HG03103 (cell line): Measurements from ENCODE around the gene NUBP2.

Experiments used
- ATAC-seq: cut with Tn5 transposase; IDR thresholded peaks from one replicate; pipeline ENCODE4 v1.9.1; 2021; ENCODE audit warnings: low read depth; ENCODE audit not compliant: unreplicated experiment

Gene NUBP2, protein sequence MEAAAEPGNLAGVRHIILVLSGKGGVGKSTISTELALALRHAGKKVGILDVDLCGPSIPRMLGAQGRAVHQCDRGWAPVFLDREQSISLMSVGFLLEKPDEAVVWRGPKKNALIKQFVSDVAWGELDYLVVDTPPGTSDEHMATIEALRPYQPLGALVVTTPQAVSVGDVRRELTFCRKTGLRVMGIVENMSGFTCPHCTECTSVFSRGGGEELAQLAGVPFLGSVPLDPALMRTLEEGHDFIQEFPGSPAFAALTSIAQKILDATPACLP

DNA sequence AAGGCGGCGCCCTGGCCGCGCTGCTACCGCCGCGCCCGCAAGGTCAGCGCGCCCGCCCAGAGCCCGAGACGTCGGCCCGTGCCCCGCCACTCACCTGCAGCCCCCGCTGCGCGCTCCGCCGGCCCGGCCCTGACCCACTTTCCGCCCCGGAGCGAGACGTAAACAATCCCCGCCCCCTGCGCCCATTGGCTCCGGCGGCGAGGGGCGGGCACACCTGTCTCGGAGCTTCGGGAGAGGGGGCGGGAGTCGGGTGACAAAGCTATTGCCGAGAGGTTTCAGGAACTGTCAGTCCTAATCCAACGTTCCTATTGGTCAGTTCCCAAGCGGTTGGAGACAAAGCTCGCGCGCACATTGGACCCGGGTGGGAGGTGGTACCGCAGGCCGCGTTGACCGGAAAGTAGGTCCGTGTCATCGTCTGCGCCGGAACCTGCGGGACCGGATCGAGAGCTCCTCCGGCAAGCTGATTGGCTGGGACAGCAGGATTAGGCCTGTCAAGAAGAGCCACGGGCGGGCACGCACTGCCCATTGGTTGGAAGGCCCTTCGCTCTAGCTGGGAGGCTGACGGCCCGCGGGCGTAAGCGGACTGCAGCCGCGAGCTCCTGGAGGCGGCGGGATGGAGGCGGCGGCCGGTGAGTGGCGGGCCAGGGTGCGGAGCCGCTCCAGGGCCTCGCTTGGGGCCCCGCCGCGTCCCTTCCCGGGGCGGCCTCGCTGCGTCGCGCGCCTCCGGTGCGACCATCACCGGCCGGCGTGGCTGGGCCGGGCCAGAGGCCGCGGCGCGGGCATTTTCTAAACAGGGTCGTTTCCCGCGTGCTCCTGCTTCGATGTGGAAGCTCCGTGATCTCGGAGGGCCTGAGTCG, at the start of gene NUBP2, which contains the start of gene SPSB3:
NUBP2 (plus strand) TSS at position 553 of the 857 bp plus-strand sequence; CDS start at position 614, 61 bp downstream.
SPSB3 (minus strand) TSS at position 164 of the 857 bp plus-strand sequence. CDS start 1,088 bp downstream, outside the sequence.
- ATAC-seq = peak; percentile 76

DNA sequence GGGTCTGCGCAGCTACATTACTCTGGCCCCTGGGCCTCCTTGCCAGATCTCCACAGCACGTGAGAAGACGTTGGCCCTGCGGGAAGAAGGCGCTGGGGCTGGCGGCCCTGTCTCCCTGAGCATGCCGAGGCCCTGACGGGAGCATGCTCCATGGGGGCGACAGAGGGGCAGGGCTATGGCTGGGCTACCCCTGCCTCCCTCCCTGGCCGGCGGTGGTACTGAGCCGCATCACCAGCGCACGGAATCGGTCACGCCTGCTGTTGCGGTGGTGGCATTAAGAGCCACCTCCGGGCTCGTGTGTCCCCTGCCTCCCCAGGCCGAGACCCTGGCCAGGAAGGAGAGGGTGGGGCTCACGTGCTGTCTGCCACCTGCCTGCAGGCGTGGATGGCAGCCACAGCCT, 48.6 kb upstream of the NUBP2 start:
- ATAC-seq = no peak

DNA sequence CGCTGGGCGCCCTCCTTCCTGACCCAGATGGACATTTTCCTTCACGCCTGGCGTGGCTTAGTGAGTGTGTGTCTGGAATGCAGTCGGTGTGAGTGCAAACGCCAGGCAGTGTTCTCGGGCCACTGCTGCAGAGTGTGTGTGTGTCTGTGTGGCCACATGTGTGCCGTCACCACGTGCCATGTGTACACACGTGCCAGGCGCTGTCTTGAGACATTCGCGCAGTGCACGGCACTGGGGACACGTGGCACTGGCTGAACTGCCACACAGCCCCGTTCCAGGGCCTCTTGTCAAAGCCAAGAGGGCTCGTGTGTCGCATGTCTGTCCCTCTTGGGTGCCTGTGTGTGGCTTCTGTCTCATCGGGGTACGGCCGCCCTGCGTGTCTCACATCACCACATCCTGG, 47.9 kb upstream of the NUBP2 start:
- no peak for ATAC-seq

DNA sequence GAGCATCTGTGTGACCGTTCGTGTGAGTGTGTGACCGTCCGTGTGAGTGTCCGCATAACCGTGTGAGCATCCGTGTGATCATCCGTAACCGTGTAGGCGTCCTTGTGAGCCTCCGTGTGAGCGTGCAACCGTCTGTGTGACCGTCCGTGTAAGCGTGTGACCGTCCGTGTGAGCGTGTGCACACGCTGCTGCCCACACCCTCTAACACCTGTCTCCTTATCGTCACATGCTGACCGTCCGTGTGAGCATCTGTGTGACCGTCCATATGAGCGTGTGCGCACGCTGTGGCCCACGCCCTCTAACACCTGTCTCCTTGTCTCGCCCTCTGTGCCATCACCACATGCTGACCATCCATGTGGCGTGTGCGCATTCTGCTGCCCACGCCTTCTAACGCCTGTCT, 42.5 kb upstream of the NUBP2 start:
- ATAC-seq = no peak

DNA sequence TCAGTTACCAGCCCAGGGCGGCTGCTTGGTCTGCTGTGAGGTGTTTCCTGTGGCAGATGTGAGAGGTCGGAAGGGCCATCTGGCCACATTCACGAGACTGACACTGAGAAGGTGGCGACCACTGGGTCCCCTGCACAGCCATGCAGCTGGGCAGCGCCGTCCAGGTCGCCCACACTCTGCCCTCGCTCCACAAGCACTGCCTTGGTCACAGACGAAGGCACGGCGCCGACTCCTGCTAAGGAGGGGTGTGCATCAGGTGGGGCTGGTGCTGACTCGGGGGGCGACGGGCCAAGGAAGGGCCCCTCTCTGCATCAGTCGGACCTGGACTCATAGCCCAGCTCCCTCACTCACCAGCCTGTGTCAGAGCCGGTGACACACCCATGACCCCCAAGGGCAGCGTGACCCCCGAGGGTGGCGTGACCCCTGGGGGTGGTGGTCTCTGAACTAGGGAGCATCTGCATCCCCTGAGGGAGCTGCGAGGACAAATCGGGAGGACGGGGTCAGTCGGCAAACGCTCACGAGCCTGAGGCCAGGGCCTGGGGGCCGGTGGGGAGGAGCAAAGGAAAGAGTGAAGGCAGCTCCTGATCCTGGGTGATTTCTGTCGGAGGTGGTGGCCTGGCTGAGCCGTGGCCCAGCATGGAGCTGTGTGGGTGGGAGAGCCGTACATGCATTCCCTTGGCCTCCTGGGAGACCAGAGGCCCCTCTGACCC, 41.8 kb upstream of the NUBP2 start:
- ATAC-seq = no peak

DNA sequence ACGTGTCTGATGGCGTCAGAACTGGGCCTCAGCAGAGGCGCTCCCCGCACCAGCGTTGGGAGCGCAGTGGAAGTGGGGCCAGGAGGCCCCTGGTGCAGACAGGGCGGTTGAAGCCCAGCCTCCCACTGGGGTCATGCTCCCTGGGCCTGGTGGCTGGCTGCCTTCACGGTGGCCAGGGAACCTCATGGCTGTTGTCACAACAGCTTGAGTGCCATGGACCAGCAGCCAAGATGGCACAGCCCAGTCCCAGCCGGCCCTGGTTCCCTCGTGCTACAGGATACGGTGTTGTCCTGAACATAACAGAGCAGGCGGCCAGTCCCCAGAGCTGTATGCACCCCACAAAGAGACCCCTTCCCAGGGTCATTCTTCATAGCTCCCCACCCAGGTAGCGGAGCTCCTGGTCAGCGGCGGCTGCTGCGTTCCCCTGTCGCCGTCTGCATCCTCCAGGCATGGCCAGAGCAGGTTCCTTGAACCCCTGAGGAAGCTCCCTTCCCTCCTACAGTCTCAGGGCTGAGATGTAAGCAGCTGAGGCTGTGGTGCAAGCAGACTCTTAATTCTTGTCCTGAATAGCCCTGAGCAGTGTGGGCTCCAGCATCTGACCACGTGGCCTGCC, 41.1 kb upstream of the NUBP2 start:
- ATAC-seq = no peak

DNA sequence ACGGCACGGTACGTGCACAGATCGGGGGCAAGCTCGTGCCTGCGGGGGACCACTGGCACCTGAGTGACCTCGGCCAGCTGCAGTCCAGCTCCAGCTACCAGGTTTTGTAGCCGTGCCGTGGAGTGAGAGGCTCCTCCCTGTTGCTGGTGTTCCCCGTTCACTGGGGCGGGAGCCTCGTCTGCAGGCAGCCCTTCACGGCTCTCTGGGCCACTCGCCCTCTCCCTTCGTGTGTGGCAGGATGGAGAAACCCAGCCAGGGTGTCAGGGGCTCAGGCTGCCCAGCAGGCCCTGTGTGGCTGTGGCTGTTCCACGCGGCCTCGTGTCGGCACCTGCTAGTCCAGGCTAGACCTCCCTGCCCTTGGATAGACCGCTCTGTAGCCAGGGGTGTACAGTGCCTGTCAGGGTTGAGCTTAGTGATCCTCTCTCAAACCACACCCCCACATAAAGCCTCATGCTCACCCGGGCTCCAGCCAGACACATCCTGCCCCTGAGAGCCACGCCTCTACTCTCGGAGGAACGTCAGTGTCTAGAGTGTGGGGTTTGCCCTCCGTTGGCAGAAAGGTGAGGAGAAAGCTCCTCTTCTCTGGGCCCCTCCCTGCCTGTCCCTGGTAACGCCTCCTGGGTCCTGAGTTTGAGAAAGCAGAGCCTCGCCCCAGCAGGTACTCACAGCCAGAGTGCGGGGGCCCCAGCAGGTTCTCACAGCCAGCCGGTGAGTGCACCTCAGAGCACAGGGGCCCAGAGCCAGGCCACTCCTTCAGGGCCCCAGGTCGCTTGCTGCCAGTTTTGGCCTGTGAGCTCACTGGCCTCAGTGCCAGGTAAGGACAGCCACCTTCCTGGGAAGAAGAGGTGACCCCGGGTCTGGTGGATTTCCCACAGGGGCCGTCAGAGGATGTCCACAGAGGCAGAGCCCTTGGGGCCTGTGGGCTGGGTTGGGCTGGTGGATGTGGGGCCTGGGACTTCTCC, 39.1 kb upstream of the NUBP2 start:
- no peak for ATAC-seq

DNA sequence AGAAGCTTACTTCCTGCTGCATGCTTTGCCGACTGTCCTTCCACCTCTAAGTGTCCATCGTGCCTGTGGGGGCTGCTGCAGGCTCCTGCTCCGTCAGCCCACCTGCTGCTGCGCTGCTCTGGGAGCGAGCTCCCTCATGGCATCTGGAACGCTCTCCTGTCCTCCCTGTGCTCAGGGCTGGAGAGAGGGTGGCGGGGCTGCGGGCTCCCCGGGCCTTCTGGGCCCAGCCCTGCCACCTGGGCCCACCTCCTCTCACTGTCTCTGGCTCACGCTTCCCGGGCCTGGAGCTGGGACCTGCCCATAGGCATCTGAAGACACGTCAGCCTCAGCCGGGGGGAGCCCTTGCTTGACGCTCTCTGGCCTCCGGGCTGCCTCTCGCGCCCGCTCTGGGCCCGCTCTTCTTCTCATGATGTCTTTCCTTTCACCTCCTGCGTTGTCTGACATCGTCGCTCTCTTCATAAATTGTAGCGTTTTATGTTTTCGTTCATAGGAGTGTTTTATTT, 38.4 kb upstream of the NUBP2 start:
- no peak for ATAC-seq

DNA sequence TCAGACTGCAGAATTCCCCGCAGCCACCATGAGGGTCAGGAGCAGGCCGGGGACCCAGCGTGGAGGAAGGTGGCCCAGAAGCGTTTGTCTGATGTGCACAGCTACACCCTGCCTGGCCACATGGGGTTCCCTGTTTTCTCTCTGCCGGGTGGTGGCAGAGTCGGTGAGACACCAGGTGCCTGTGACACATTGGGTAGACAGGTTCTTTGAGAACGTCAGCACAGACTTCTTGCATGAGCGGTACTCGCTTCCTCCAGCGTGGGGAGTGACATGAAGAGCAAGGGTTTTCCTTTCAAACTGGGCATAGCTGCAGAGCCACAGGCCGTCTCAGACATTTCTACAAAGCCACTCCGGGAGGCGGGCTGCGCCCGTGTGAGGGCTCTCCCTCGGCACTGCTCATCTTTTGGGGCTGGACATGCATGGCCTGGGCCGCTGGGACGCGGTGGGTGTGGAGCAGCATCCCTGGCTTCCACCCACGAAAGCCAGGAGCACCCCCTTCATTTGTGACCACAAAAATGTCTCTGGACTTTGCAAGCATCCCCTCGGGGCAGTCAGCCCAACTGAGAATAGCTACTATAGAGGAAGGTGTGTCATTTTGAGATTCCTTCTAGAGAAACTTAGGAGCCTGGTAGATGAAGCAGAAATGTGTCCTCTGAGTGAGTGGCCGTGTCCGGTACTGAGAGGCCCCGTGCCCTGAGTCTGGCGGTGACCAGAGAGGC, 37.4 kb upstream of the NUBP2 start:
- no peak for ATAC-seq

DNA sequence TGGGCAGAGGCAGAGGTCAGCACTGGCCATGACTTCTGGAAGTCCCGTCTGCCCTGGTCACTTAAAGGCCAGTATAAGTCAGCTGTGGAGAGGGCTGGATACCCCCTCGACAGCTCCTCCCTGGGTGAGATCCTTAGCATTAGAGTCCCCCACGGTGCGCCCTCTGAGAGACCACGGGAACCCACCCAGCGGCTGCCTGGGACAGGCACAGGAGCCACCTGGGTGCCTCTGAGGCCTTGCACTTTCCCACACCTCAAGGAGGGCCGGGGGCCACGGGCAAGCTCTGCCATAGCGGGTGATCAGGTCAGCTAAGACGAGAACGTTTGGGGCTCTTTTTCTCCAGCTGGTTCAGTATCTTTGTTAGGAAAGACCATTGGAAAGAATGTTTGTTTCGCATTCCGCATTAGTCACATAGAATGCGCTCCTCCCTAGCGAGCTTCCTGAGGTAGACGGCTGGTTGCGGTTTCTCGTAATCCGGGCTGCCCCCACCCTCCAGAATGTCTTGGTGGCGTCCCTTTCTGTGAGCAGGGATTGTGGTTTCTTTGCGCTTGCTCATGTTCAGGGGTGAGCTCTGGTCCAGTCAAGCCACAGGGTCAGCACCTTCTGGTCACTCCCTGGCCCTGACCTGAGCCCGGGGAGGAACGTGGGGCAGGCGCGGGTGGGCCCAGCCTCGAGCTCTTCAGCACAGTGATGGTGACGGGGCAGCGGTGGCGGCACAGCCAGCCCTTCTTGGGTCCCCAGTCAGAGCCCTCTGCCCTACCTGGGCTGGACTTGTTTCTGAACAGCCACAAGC, 36.7 kb upstream of the NUBP2 start:
- ATAC-seq = no peak

DNA sequence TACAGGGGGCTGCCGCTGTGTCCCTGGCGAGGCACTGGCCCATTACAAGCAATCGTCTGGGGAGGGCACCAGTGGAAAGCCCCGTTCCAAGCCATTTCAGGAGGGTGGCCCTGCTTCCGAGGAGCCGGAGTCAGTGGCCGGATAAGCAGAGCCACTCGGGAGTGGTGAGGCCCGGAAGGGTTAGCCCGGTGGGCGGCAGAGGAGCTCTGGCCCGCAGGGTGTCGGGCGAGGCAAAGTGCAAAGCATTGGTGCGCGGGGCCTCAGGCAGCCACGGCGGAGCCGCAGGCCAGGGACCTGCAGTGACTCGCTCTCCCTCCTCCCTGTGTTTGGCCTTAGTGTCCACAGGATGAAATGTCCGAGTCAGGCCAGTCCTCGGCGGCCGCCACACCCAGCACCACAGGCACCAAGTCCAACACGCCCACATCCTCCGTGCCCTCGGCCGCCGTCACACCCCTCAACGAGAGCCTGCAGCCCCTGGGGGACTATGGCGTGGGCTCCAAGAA, 36.0 kb upstream of the NUBP2 start:
- no peak for ATAC-seq

DNA sequence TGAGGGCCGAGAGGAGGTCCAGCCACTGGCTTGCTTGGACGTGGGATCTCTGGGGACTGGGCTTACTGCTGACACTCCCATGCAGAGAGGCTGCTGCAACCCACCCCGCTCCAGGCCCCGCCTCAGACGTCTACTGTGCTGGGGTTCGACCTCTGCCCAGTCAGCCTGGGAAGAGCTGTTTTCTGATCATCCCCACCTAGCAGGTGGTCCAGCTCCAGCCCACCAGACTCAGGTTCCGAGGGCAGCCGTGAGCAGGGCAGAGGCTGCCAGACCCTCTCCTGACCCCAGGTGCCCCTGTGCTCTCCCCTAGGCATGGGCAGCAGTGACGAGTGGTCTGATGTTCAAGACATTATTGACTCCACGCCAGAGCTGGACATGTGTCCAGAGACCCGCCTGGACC, 34.8 kb upstream of the NUBP2 start:
- ATAC-seq = no peak

DNA sequence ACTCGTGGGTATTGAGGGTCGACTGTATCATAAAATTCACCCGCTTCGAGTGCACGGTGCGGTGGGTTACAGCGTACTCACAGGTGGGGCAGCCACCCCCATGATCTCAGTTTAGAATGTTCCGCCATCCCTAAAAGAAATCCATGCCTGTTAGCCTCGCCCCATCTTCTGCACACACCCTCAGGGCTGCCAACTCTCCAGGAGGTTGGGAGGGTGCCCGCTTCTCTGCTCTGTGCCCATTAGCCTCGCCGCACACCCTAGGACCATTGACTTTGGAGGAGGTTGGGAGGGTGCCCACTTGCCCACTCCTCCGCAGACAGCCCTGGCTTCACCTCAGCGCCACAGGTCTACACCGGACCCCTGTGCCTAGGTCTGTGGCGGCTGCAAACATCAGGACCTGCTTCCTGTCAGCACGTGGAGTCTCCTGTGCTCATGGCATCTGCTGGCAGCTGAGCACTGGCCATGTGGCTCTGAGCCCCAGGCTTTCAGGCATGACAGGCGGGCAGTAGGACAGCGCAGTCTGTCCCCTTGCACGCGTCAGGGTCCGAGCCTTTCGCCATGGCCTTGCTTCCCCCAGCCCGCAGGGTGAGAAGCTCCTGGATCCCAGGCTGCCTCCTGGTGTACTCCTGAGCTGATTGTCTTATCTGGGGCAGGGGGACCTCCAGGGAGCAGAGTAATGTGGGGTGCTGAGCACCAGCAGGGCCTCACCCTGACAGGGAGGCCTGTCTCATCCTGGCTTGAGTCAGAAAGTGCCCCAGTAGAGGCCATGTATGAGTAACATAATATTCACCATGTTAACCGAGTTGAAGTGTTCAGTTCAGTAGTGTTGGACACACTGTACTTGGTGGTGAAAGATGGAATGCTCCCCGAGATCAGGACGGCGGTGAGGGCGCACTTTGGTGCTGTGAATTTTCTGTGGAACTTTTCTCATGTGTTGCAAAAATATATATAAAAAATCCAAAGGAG, 33.3 kb upstream of the NUBP2 start:
- ATAC-seq = no peak

DNA sequence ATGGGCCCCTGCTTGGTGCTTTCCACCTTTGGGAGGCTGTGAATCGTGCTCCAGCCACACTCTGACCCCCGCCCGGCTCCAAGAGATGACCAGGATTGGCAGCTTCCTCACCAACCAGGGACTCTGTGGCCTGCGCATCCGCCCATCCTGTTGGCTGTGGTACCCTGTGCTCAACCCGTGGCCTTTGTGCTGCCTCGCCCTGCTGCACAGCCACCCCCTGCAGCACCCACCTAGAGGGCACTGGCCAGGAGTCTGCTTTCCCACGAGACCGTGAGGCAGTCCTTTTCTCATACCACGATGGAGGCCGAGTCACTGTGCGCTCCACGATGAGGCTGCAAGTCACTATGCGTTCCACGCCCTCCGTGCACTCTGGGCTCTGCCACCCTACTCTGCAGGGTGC, 30.8 kb upstream of the NUBP2 start:
- no peak for ATAC-seq

DNA sequence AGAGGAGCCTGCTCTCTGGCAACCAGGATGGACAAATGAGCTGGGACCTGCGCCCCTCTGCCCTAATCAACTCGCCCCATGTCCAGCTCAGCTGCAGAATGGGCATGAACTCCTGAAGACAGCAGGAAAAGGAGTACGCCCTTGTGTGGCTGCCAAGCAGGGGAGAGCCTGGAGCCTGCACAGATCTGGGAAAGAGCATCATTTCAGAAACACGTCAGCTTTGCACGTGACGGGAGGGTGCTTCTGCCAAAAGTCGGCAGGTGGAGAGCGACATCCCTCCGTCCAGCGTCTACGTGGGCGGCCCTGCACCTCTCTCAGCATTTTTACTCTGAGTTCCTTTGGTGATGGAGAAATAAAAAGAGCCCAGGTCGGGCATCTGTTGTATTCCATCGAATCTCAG, 29.9 kb upstream of the NUBP2 start:
- no peak for ATAC-seq

DNA sequence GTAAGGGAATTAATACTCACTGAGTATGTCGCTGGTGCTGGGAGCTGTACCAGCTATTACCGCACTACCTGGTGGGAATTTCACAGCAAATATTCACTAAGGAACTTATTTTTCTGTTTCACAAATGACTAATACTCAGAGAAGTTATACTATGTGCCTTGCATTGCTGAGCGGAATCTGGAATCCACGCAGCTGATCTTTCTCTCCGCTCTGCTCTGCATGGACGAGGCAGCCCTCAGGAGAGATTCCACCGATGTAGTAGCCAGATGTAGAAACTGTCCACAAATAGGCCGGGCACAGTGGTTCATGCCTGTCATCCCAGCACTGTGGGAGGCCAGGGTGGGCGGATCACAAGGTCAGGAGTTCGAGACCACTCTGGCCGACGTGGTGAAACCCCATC, 28.6 kb upstream of the NUBP2 start:
- no peak for ATAC-seq
